Frontal cortex (tissue), 4 donors: ENCODE measurements around the gene SERPINA6. TPM values are rescaled to one million over a fixed set of nuclear protein-coding genes. Genes with fewer than 3 reads are reported as not detected.

Experiments used
- DNase-seq, 2 donors: peaks; one replicate each; pipeline ENCODE4 v3.0.0; 2012; ENCODE audit warnings: low spot score in 2 of 2
- FAIRE-seq: peaks from 2 replicates; lab custom pipeline; 2012; peaks lifted over from hg19 to GRCh38; lab: Jason Lieb, UNC
- total RNA-seq: library from RNA; depleted of rRNA; stranded (reverse); fragments of >200 nt; gene quantifications from one replicate; pipeline ENCODE4 v1.2.3, GENCODE V29; 2014
- donor health status: control.
- donor health status: control.
- donor health status: control.

Gene SERPINA6
- total RNA-seq, 1 donor from 2014 or later = not detected

GRCh38 chr14:94330857-94331256 lies 7.7 kb upstream of the SERPINA6 start:
- no peak for FAIRE-seq

GRCh38 chr14:94330432-94330831 lies 7.3 kb upstream of the SERPINA6 start:
- DNase-seq = no peak
- FAIRE-seq = no peak

More at GRCh38 chr14:94330857-94331256, 7.7 kb upstream of the SERPINA6 start:
- no peak for DNase-seq

GRCh38 chr14:94329857-94330256 lies 6.7 kb upstream of the SERPINA6 start:
- no peak for FAIRE-seq
- DNase-seq = no peak

- no peak for FAIRE-seq
- no peak for DNase-seq
Measured at GRCh38 chr14:94328196-94328595, 5.1 kb upstream of the SERPINA6 start.

- no peak for FAIRE-seq
Measured at GRCh38 chr14:94321421-94322271, 1.5 kb downstream of the SERPINA6 start.

GRCh38 chr14:94320243-94320642 lies 2.9 kb downstream of the SERPINA6 start:
- FAIRE-seq (no peak), DNase-seq (no peak)

More at GRCh38 chr14:94321421-94322271, 1.5 kb downstream of the SERPINA6 start:
- DNase-seq = no peak

- FAIRE-seq (no peak), DNase-seq (no peak)
Measured at GRCh38 chr14:94317259-94317658, 5.9 kb downstream of the SERPINA6 start.

- no peak for DNase-seq
- no peak for FAIRE-seq
Measured at GRCh38 chr14:94316692-94317091, 6.4 kb downstream of the SERPINA6 start.

- no peak for DNase-seq
- no peak for FAIRE-seq
Measured at GRCh38 chr14:94314890-94315289, 8.2 kb downstream of the SERPINA6 start.

- FAIRE-seq (no peak), DNase-seq (no peak)
Measured at GRCh38 chr14:94313991-94314655, 9.0 kb downstream of the SERPINA6 start.

- FAIRE-seq = no peak
- no peak for DNase-seq
Measured at GRCh38 chr14:94312481-94313246, 10.5 kb downstream of the SERPINA6 start.

- FAIRE-seq = no peak
- DNase-seq = no peak
Measured at GRCh38 chr14:94310248-94310647, 12.9 kb downstream of the SERPINA6 start.

GRCh38 chr14:94309721-94310120 lies 13.4 kb downstream of the SERPINA6 start:
- DNase-seq = no peak
- FAIRE-seq = no peak

- no peak for FAIRE-seq
- DNase-seq = no peak
Measured at GRCh38 chr14:94307410-94307992, 15.6 kb downstream of the SERPINA6 start.

- FAIRE-seq (no peak), DNase-seq (no peak)
Measured at GRCh38 chr14:94306047-94306978, 16.8 kb downstream of the SERPINA6 start.

GRCh38 chr14:94305620-94306019 lies 17.5 kb downstream of the SERPINA6 start:
- DNase-seq = no peak
- FAIRE-seq = no peak

GRCh38 chr14:94304243-94304642 lies 18.9 kb downstream of the SERPINA6 start:
- no peak for DNase-seq
- FAIRE-seq = no peak

GRCh38 chr14:94303111-94303510 lies 20.0 kb downstream of the SERPINA6 start:
- DNase-seq (no peak), FAIRE-seq (no peak)

- no peak for FAIRE-seq
- no peak for DNase-seq
Measured at GRCh38 chr14:94298130-94298529, 25.0 kb downstream of the SERPINA6 start.
